ENCODE measurements around the gene NEK10. TPM values are rescaled to one million over a fixed set of nuclear protein-coding genes. Genes with fewer than 3 reads are reported as not detected.

NEK10 gene
- total and polyA plus RNA-seq, 9 of the 15 experiments (the other 6 are each of a cell fraction or from before 2014, with no cell fraction given) = 0.07 TPM; not detected in 8

DNA sequence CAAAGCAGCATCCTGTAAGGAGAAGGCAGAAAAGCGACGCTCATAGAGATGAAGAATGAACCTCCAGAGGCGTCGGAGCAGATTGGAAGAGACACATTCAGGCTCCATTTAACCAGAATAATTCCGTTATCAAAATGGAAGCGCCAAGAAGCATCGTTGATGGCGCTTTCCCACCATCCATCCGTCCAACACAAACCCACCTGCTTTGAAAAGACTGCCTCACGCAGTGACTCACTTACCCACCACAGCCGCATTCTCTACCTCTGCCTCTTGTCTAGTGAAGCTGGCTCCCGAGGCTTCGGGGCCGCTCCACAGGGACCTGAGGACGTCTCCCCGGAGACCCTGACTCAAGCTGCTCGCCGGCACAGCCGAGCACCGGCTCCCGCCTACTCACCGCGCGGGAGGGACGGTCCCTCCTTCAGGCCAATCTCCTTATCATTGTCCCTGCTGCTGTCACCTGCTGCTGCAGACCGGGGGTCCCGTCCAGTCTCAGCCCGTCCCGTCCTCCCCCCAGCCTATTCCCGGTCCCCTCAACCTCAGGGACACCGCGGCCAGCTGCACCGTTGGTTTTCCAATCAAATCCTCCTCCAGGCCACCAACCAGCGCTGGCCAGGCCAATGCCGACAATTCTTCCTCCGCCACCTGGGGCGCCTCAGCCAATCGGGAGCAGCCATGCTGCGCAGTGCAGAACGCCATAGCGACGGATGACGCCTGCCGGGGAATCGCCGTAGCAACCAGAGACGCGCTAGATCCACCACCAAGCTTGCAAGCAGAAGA, at the start of gene NEK10 (continued):
- TF ChIP-seq, protein P1, sequence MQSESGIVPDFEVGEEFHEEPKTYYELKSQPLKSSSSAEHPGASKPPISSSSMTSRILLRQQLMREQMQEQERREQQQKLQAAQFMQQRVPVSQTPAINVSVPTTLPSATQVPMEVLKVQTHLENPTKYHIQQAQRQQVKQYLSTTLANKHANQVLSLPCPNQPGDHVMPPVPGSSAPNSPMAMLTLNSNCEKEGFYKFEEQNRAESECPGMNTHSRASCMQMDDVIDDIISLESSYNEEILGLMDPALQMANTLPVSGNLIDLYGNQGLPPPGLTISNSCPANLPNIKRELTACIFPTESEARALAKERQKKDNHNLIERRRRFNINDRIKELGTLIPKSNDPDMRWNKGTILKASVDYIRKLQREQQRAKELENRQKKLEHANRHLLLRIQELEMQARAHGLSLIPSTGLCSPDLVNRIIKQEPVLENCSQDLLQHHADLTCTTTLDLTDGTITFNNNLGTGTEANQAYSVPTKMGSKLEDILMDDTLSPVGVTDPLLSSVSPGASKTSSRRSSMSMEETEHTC (IDR thresholded peaks at IDR 0.05) = no peak
- no peak for TF ChIP-seq ZNF212 (CRISPR knock-in tag; IDR thresholded peaks at IDR 0.05)
- TF ChIP-seq CXXC5 (CRISPR knock-in tag; IDR thresholded peaks at IDR 0.05) = peak; percentile 65
- no peak for TF ChIP-seq ZNF444 (CRISPR knock-in tag; IDR thresholded peaks at IDR 0.05)
- TF ChIP-seq MXI1 (IDR thresholded peaks at IDR 0.05; ENCODE audit: low read depth, low read length) = peak; percentile 81
- TF ChIP-seq POLR2G (IDR thresholded peaks at IDR 0.05; ENCODE audit: low read depth, low read length) = peak; percentile 45; the same call in 1 of the 2 replicates
- TF ChIP-seq TCF7 (IDR thresholded peaks at IDR 0.05; ENCODE audit: borderline replicate concordance) = no peak
- TF ChIP-seq NR1H2 (CRISPR knock-in tag; IDR thresholded peaks at IDR 0.05) = no peak

DNA sequence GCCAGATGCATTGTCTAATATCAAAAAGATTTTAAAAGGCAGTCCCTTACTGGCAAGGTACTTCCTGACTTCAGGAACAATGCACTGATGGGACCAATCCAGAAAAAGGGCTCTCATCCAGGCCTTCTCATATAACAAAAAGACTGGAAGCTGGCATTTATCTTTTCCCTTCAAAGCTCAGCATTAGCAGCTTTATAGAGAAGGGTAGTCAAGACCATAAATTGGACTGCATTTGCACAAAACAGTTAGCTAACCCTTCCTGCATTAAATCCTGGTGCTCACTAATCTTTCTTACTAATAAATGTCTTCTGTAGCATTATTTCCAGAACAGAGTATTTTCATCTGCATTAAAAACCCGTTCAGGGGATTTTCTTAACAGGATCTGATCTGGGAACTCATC, 46.0 kb upstream of the NEK10 start:
- FAIRE-seq = no peak
- no peak for ATAC-seq
- Histone ChIP-seq H3K4me2 (ENCODE audit: insufficient read depth, low read length) (no peak overlapping the region), H3K4me1 (replicated peaks in 1 of 2; ENCODE audit: control insufficient read depth in 2 of 2, insufficient read depth in 2 of 2, low read length in 2 of 2) (no peaks in the 10 kb centered on the region), H3K36me3 (ENCODE audit: control insufficient read depth, insufficient read depth, low read length) (no peaks in the 10 kb centered on the region), H3K27me3 (ENCODE audit: control insufficient read depth in 2 of 2, insufficient read depth in 2 of 2, low read length in 2 of 2) (no peaks in the 10 kb centered on the region), H3K9me1 (ENCODE audit: control insufficient read depth, insufficient read depth, low read length) (no peaks in the 10 kb centered on the region), H3K79me2 (ENCODE audit: control insufficient read depth, insufficient read depth, low read length) (no peaks in the 10 kb centered on the region), H3K27ac (ENCODE audit: extremely low read depth, low read depth, low read length) (no peak overlapping the region), H3K4me3 (no peak overlapping the region), H2AFZ (ENCODE audit: low read depth, low read length) (no peak overlapping the region), H3K9me3 (replicated peaks; ENCODE audit: control insufficient read depth, insufficient read depth, low read depth, low read length) (no peaks in the 10 kb centered on the region), H3K9ac (ENCODE audit: insufficient read depth in 1 of 2, low read depth in 2 of 2, low read length in 2 of 2) (no peak overlapping the region), H4K20me1 (replicated peaks; ENCODE audit: control insufficient read depth, insufficient read depth, low read length) (no peaks in the 10 kb centered on the region)
- TF ChIP-seq PRPF4 (IDR thresholded peaks at IDR 0.05; ENCODE audit: insufficient read depth, low read depth, low read length, poor library complexity, severe bottlenecking) (no peak), POLR2AphosphoS5 (IDR thresholded peaks at IDR 0.05; ENCODE audit: control insufficient read depth, insufficient read depth, low read depth, low read length) (no peak), CCNT2 (IDR thresholded peaks at IDR 0.05; ENCODE audit: borderline replicate concordance, extremely low read depth, insufficient read length, low read depth, low read length) (no peak)
- TF ChIP-seq, protein P2, sequence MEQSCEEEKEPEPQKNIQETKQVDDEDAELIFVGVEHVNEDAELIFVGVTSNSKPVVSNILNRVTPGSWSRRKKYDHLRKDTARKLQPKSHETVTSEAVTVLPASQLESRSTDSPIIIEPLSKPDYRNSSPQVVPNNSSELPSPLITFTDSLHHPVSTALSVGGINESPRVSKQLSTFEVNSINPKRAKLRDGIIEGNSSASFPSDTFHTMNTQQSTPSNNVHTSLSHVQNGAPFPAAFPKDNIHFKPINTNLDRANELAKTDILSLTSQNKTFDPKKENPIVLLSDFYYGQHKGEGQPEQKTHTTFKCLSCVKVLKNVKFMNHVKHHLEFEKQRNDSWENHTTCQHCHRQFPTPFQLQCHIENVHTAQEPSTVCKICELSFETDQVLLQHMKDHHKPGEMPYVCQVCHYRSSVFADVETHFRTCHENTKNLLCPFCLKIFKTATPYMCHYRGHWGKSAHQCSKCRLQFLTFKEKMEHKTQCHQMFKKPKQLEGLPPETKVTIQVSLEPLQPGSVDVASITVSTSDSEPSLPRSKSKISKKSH (CRISPR knock-in tag; IDR thresholded peaks at IDR 0.05) = no peak
- in situ Hi-C loops (cut with MboI) (no loop called here), intact Hi-C loops (cut with micrococcal nuclease) (no loop called here)
- ChIA-PET POLR2A (no interaction called here), CTCF (ENCODE audit: low intra/inter-chr PET ratio) (no interaction called here)
- BruUV-seq (replicated peaks) = no TSS peak
- no peak for DNase-seq (ENCODE audit: extremely low read depth in 1 of 4, low spot score in 3 of 4)
- 31% methylated on average over 1 of the region's 1 CpG for WGBS (ENCODE audit: insufficient coverage, low coverage, missing lambda C conversion rate)
